ENCODE data around the gene RORC.

The RORC gene

GRCh38 chr1:151828921-151829320 lies 2.7 kb downstream of the RORC start:
- TF ChIP-seq FOXP2 (optimal IDR thresholded peaks at IDR 0.05; ENCODE audit: borderline replicate concordance, extremely low read depth, extremely low read length, insufficient read depth) (no peak), POLR2AphosphoS5 (IDR thresholded peaks at IDR 0.05; ENCODE audit: low read depth, low read length) (no peak), TAF1 (IDR thresholded peaks at IDR 0.05; ENCODE audit: borderline replicate concordance, insufficient read depth, low read length) (no peak), SIN3A (IDR thresholded peaks at IDR 0.05; ENCODE audit: borderline replicate concordance, insufficient read depth, low read length) (0 out of 2 replicates have a peak, but pooled peaks have one; percentile 62)
- TF ChIP-seq, protein P1, sequence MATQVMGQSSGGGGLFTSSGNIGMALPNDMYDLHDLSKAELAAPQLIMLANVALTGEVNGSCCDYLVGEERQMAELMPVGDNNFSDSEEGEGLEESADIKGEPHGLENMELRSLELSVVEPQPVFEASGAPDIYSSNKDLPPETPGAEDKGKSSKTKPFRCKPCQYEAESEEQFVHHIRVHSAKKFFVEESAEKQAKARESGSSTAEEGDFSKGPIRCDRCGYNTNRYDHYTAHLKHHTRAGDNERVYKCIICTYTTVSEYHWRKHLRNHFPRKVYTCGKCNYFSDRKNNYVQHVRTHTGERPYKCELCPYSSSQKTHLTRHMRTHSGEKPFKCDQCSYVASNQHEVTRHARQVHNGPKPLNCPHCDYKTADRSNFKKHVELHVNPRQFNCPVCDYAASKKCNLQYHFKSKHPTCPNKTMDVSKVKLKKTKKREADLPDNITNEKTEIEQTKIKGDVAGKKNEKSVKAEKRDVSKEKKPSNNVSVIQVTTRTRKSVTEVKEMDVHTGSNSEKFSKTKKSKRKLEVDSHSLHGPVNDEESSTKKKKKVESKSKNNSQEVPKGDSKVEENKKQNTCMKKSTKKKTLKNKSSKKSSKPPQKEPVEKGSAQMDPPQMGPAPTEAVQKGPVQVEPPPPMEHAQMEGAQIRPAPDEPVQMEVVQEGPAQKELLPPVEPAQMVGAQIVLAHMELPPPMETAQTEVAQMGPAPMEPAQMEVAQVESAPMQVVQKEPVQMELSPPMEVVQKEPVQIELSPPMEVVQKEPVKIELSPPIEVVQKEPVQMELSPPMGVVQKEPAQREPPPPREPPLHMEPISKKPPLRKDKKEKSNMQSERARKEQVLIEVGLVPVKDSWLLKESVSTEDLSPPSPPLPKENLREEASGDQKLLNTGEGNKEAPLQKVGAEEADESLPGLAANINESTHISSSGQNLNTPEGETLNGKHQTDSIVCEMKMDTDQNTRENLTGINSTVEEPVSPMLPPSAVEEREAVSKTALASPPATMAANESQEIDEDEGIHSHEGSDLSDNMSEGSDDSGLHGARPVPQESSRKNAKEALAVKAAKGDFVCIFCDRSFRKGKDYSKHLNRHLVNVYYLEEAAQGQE (IDR thresholded peaks at IDR 0.05; ENCODE audit: insufficient read depth in 1 of 2, low read depth in 2 of 2, low read length in 2 of 2): peak; percentile 88 to 96

- TF ChIP-seq POLR2AphosphoS5 (IDR thresholded peaks at IDR 0.05; ENCODE audit: low read depth, low read length) (no peak), TAF1 (IDR thresholded peaks at IDR 0.05; ENCODE audit: borderline replicate concordance, insufficient read depth, low read length) (no peak), FOXP2 (optimal IDR thresholded peaks at IDR 0.05; ENCODE audit: borderline replicate concordance, extremely low read depth, extremely low read length, insufficient read depth) (no peak), SIN3A (IDR thresholded peaks at IDR 0.05; ENCODE audit: borderline replicate concordance, insufficient read depth, low read length) (no peak)
- TF ChIP-seq, protein P1 (IDR thresholded peaks at IDR 0.05; ENCODE audit: insufficient read depth in 1 of 2, low read depth in 2 of 2, low read length in 2 of 2): no peak
Measured at GRCh38 chr1:151827853-151828252, 3.7 kb downstream of the RORC start.

DNA sequence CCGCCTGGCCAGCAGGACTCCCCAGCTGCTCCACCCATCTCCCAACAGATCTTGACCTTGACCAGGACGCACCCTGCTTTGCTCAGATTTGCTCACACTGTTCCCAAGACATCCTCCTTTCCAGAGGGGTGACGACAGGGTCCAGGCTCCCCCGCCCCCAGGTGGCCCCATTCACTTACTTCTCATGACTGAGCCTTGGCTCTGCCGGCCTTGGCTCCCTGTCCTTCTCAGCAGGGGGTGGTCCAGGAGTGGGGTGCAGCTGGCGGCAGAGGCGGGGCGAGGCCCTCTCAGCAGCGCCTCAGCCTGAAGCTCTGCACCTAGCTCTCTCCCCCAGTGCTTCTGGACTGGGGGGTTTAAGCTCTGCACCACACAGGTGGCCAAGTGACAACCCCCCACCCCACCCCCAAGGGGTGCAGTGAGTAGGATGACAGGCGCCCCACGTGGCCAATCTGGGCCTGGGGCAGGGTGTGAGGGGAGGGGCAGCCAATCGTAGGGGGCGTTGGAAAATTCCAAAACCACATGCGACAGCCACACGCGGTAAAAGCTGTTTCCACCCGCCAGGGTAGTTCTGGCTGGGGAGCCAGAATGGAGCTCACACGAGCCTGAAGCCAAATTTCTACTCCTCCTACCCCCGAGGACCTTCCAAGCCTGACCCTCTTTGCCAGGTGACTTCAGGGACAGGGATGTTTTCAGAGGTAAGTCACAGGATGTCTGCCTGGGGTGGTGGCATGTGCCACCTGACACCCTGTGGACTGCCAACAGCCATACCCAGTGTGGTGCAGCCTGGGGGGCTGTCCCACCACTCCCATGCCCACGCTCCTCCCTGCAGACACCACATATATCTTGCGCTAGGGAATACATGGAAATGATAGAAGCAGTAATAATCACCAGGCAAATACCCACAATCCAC lies 5.6 kb downstream of the RORC start:
- TF ChIP-seq, protein P1 (IDR thresholded peaks at IDR 0.05; ENCODE audit: insufficient read depth in 1 of 2, low read depth in 2 of 2, low read length in 2 of 2): no peak
- no peak for TF ChIP-seq SIN3A (IDR thresholded peaks at IDR 0.05; ENCODE audit: borderline replicate concordance, insufficient read depth, low read length)
- no peak for TF ChIP-seq FOXP2 (optimal IDR thresholded peaks at IDR 0.05; ENCODE audit: borderline replicate concordance, extremely low read depth, extremely low read length, insufficient read depth)
- no peak for TF ChIP-seq POLR2AphosphoS5 (IDR thresholded peaks at IDR 0.05; ENCODE audit: low read depth, low read length)
- TF ChIP-seq TAF1 (IDR thresholded peaks at IDR 0.05; ENCODE audit: borderline replicate concordance, insufficient read depth, low read length): no peak

DNA sequence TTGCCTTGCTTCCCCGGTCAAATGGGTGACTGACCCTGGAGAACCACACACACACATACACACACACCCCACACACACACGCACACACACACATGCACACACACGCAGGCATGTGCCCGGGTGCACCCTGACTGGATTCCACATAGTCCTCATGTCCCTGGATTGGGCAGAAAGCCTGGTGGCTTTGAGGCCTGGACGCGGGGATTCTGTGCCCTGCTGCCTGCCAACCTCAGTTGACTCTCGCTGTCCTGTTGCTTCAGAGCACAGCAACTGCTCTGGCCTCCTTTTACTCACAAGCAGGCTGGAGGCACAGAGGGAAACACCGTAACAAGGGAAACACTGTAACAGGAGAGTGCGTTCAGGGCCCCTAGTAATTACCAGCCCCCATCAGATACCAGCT lies 6.4 kb downstream of the RORC start:
- TF ChIP-seq, protein P1 (IDR thresholded peaks at IDR 0.05; ENCODE audit: insufficient read depth in 1 of 2, low read depth in 2 of 2, low read length in 2 of 2): no peak

All from PFSK-1 (cell line).